ENCODE measurements around the gene GCGR. TPM values are rescaled to one million over a fixed set of nuclear protein-coding genes. Genes with fewer than 3 reads are reported as not detected.

Gene GCGR
- total and polyA plus RNA-seq, 2 experiments from 2014 or later, result 0.17 to 0.23 TPM

- no peak for TF ChIP-seq EZH2phosphoT487 (IDR thresholded peaks at IDR 0.05; ENCODE audit: unreplicated experiment)
- no peak for TF ChIP-seq NANOG (IDR thresholded peaks at IDR 0.05; ENCODE audit: borderline replicate concordance)
- no peak for TF ChIP-seq POLR2AphosphoS5 (IDR thresholded peaks at IDR 0.05; ENCODE audit: low read depth)
- TF ChIP-seq CREB1 (CRISPR knock-in tag; IDR thresholded peaks at IDR 0.05; ENCODE audit: low read depth), result no peak
- TF ChIP-seq REST (IDR thresholded peaks at IDR 0.05; ENCODE audit: unreplicated experiment), result no peak
- TF ChIP-seq ZNF331 (CRISPR knock-in tag; IDR thresholded peaks at IDR 0.05; ENCODE audit: low read depth), result no peak
- TF ChIP-seq STAT1 (IDR thresholded peaks at IDR 0.05; ENCODE audit: unreplicated experiment), result no peak
- TF ChIP-seq CTCF (conservative IDR thresholded peaks at IDR 0.05; ENCODE audit: low read depth in 2 of 2), result no peak
Measured at GRCh38 chr17:81812571-81813370, 8.8 kb downstream of the GCGR start (continued).

GRCh38 chr17:81813371-81813684 is 9.4 kb downstream of the GCGR start:
- Histone ChIP-seq H3K27ac (ENCODE audit: low read depth) (no peak overlapping the region), H3F3A (replicated peaks; ENCODE audit: low read depth) (peaks cover 3% of the 10 kb centered on the region; the same call in 1 of the 2 replicates), H3K9me2 (ENCODE audit: insufficient read depth) (no peaks in the 10 kb centered on the region), H3K36me3 (ENCODE audit: insufficient read depth) (no peaks in the 10 kb centered on the region), H4K20me1 (replicated peaks; ENCODE audit: insufficient read depth) (no peaks in the 10 kb centered on the region), H3K79me2 (replicated peaks; ENCODE audit: insufficient read depth) (no peaks in the 10 kb centered on the region), H3K4me2 (no peak overlapping the region), H3K4me3 (no peak overlapping the region), H2AFZ (no peak overlapping the region), H3K27me3 (ENCODE audit: insufficient read depth) (no peaks in the 10 kb centered on the region), H3K4me1 (ENCODE audit: insufficient read depth) (no peaks in the 10 kb centered on the region; the same call in 1 of the 2 replicates)
- H3K4me3 Mint-ChIP-seq, result no peak overlapping the region
- ATAC-seq (no peak), DNase-seq (ENCODE audit: low spot score) (no peak)
- peaks cover 4% of the 10 kb centered on the region for H3K9me3 Mint-ChIP-seq
- H3K27me3 Mint-ChIP-seq (ENCODE audit: insufficient read depth, low read depth, poor library complexity), result peaks cover 11% of the 10 kb centered on the region
- no peak overlapping the region for H3K27ac Mint-ChIP-seq
- no peaks in the 10 kb centered on the region; the same call in 1 of the 3 replicates for H3K4me1 Mint-ChIP-seq
- TF ChIP-seq ZNF114 (CRISPR knock-in tag; IDR thresholded peaks at IDR 0.05) (no peak), JUNB (IDR thresholded peaks at IDR 0.05; ENCODE audit: unreplicated experiment) (no peak), CREB1 (CRISPR knock-in tag; IDR thresholded peaks at IDR 0.05; ENCODE audit: low read depth) (no peak), NANOG (IDR thresholded peaks at IDR 0.05; ENCODE audit: borderline replicate concordance) (no peak), EZH2 (IDR thresholded peaks at IDR 0.05; ENCODE audit: low read depth, unreplicated experiment) (no peak), ETS1 (IDR thresholded peaks at IDR 0.05) (no peak), STAT1 (IDR thresholded peaks at IDR 0.05; ENCODE audit: unreplicated experiment) (no peak), EZH2phosphoT487 (IDR thresholded peaks at IDR 0.05; ENCODE audit: unreplicated experiment) (no peak)
- H3K36me3 Mint-ChIP-seq (ENCODE audit: low read depth), result no peaks in the 10 kb centered on the region; the same call in 2 of the 3 replicates

Data from GM23338 (cell line).